Stimulated activated CD4-positive, alpha-beta T cell treated with anti-CD3 and anti-CD28 coated beads, Interleukin-1b, Interleukin-23, amount 100 ng/mL, for 1 hour (primary cell): Measurements from ENCODE around the gene PHF14.

Experiments
- DNase-seq, 2 donors: peaks; one replicate each; pipeline ENCODE4 v3.0.0-alpha.2; 2020; ENCODE audit warnings: low read depth in 2 of 2

The PHF14 gene

GRCh38 chr7:11207565-11207964 is 233.9 kb downstream of the PHF14 start:
- DNase-seq: no peak

GRCh38 chr7:11208883-11209465 is 235.3 kb downstream of the PHF14 start:
- DNase-seq: no peak

GRCh38 chr7:11210374-11210773 is 236.7 kb downstream of the PHF14 start:
- no peak for DNase-seq

GRCh38 chr7:11212080-11212711 is 238.5 kb downstream of the PHF14 start:
- DNase-seq: peak; percentile 2 to 3

GRCh38 chr7:11212816-11213215 is 239.1 kb downstream of the PHF14 start:
- DNase-seq: no peak

GRCh38 chr7:11213266-11213665 is 239.6 kb downstream of the PHF14 start:
- no peak for DNase-seq

- no peak for DNase-seq
These were observed 242.6 kb downstream of the PHF14 start for GRCh38 chr7:11216276-11216675.

GRCh38 chr7:11217848-11218565 is 244.3 kb downstream of the PHF14 start:
- no peak for DNase-seq
